ENCODE data around the gene KIF15.
"Not testable (repeated sequence)": the region's sequence is repeated elsewhere in the genome, so short reads cannot be mapped to it uniquely, and the experiment has no call there.

KIF15 gene

GRCh38 chr3:44827196-44827595 lies 65.6 kb downstream of the KIF15 start:
- DNase-seq (ENCODE audit: low spot score) = no peak

GRCh38 chr3:44831232-44831631 lies 69.6 kb downstream of the KIF15 start:
- DNase-seq (ENCODE audit: low spot score) = no peak

- DNase-seq (ENCODE audit: low spot score) = no peak
Measured at GRCh38 chr3:44832032-44832431, 70.4 kb downstream of the KIF15 start.

GRCh38 chr3:44832965-44833364 lies 71.4 kb downstream of the KIF15 start:
- DNase-seq (ENCODE audit: low spot score) = no peak

- no peak for DNase-seq (ENCODE audit: low spot score)
Measured at GRCh38 chr3:44833394-44833793, 71.8 kb downstream of the KIF15 start.

GRCh38 chr3:44835684-44836083 lies 74.1 kb downstream of the KIF15 start:
- no peak for DNase-seq (ENCODE audit: low spot score)

- DNase-seq (ENCODE audit: low spot score) = peak; percentile 58
Measured at GRCh38 chr3:44842376-44842775, 80.8 kb downstream of the KIF15 start.

GRCh38 chr3:44845528-44846520 lies 84.2 kb downstream of the KIF15 start:
- peak; percentile 84 for DNase-seq (ENCODE audit: low spot score)

- no peak for DNase-seq (ENCODE audit: low spot score)
Measured at GRCh38 chr3:44848634-44849033, 87.0 kb downstream of the KIF15 start.

GRCh38 chr3:44856663-44857062 lies 95.1 kb downstream of the KIF15 start:
- DNase-seq (ENCODE audit: low spot score) = not testable (repeated sequence)

- DNase-seq (ENCODE audit: low spot score) = no peak
Measured at GRCh38 chr3:44860117-44860516, 98.5 kb downstream of the KIF15 start.

GRCh38 chr3:44861412-44862225 lies 100.0 kb downstream of the KIF15 start, which contains the start of gene TMEM42:
Gene TMEM42 (plus strand): TSS chr3:44861912. CDS start chr3:44861925, 13 bp downstream.
- DNase-seq (ENCODE audit: low spot score) = peak; percentile 89

GRCh38 chr3:44862226-44862637 lies 100.6 kb downstream of the KIF15 start:
- DNase-seq (ENCODE audit: low spot score) = peak; percentile 52

GRCh38 chr3:44865272-44866035 lies 103.9 kb downstream of the KIF15 start:
- DNase-seq (ENCODE audit: low spot score) = no peak

- no peak for DNase-seq (ENCODE audit: low spot score)
Measured at GRCh38 chr3:44867421-44868111, 106.0 kb downstream of the KIF15 start.

- no peak for DNase-seq (ENCODE audit: low spot score)
Measured at GRCh38 chr3:44870375-44871061, 108.9 kb downstream of the KIF15 start.

GRCh38 chr3:44874308-44874707 lies 112.7 kb downstream of the KIF15 start, which contains the start of gene TGM4:
Gene TGM4 (plus strand): TSS chr3:44874608. CDS start chr3:44874679, 71 bp downstream.
- DNase-seq (ENCODE audit: low spot score) = no peak

- DNase-seq (ENCODE audit: low spot score) = no peak
Measured at GRCh38 chr3:44875596-44875995, 114.0 kb downstream of the KIF15 start.

- no peak for DNase-seq (ENCODE audit: low spot score)
Measured at GRCh38 chr3:44877333-44877732, 115.7 kb downstream of the KIF15 start.

GRCh38 chr3:44880284-44880683 lies 118.7 kb downstream of the KIF15 start:
- no peak for DNase-seq (ENCODE audit: low spot score)
